PC-9 (cell line): ENCODE measurements around the gene IER3. TPM values are rescaled to one million over a fixed set of nuclear protein-coding genes. Genes with fewer than 3 reads are reported as not detected.
"Not testable (repeated sequence)": the region's sequence is repeated elsewhere in the genome, so short reads cannot be mapped to it uniquely, and the experiment has no call there.

Experiments used
- BruUV-seq: library from RNA; stranded (reverse); fragments of 400-500 nt; replicated peaks from 2 replicates; lab custom pipeline; 2021; lab: Mats Ljungman, UMichigan
- CTCF ChIA-PET: fragments of 300-600 bp; sonication (Branson Sonifier 250); formaldehyde crosslinking; loops from one replicate; lab custom pipeline; 2022; ENCODE audit warnings: antibody characterized with exemption; lab: Charles Lee
- POLR2A ChIA-PET: fragments of 300-600 bp; sonication (Branson Sonifier 250); formaldehyde crosslinking; loops from one replicate; lab custom pipeline; 2022; ENCODE audit warnings: antibody characterized with exemption; ENCODE audit not compliant: unreplicated experiment; lab: Charles Lee
- DNase-seq, 2 experiments: peaks; one replicate each; pipeline versions ENCODE4 v3.0.0 to v3.0.0-alpha.2; 2015 to 2022; ENCODE audit warnings: mixed read lengths in 1 of 2
- H2AFZ ChIP-seq: fragments of 200-600 bp; sonication (generic); 2 replicates; pipeline ENCODE4 v1.8.1; 2017; ENCODE audit warnings: antibody characterized with exemption
- H3F3A ChIP-seq: fragments of 200-600 bp; sonication (generic); 2 replicates; pipeline ENCODE4 v1.8.1; 2017; ENCODE audit warnings: antibody characterized with exemption, mild to moderate bottlenecking, low read depth; ENCODE audit not compliant: insufficient read depth
- H3K27ac ChIP-seq: fragments of 200-600 bp; sonication (generic); 2 replicates; pipeline ENCODE4 v1.6.1; 2016; ENCODE audit warnings: mixed run types
- H3K27me3 ChIP-seq: fragments of 200-600 bp; sonication (generic); 2 replicates; pipeline ENCODE4 v1.6.1; 2016; ENCODE audit warnings: low read depth, mixed run types; ENCODE audit not compliant: insufficient read depth
- H3K36me3 ChIP-seq: fragments of 200-600 bp; sonication (generic); 2 replicates; pipeline ENCODE4 v1.6.1; 2016; ENCODE audit warnings: low read depth, mixed run types
- H3K4me1 ChIP-seq: fragments of 200-600 bp; sonication (generic); replicated peaks from 2 replicates; pipeline ENCODE4 v1.6.1; 2016; ENCODE audit warnings: mixed run types; ENCODE audit not compliant: insufficient read depth
- H3K4me2 ChIP-seq: fragments of 200-600 bp; sonication (generic); 2 replicates; pipeline ENCODE4 v1.6.1; 2017; ENCODE audit warnings: mixed run types
- H3K4me3 ChIP-seq: fragments of 200-600 bp; sonication (generic); 2 replicates; pipeline ENCODE4 v1.6.1; 2016; ENCODE audit warnings: mixed run types
- H3K79me2 ChIP-seq: fragments of 200-600 bp; sonication (generic); 2 replicates; pipeline ENCODE4 v1.6.1; 2017; ENCODE audit warnings: low read depth, mixed run types
- H3K9me2 ChIP-seq: fragments of 200-600 bp; sonication (generic); 2 replicates; pipeline ENCODE4 v1.8.1; 2017; ENCODE audit warnings: mild to moderate bottlenecking; ENCODE audit not compliant: insufficient read depth
- H3K9me3 ChIP-seq: fragments of 200-600 bp; sonication (generic); 2 replicates; pipeline ENCODE4 v1.8.1; 2016; ENCODE audit warnings: low read depth; ENCODE audit not compliant: insufficient read depth
- H4K20me1 ChIP-seq: fragments of 200-600 bp; sonication (generic); 2 replicates; pipeline ENCODE4 v1.8.1; 2017; ENCODE audit not compliant: insufficient read depth
- CTCF ChIP-seq: fragments of 200-600 bp; sonication (generic); conservative IDR thresholded peaks from 2 replicates; pipeline ENCODE4 v1.6.1; 2017; ENCODE audit warnings: mixed run types, antibody characterized with exemption, mild to moderate bottlenecking, moderate library complexity
- EZH2 ChIP-seq: fragments of 200-600 bp; sonication (generic); IDR thresholded peaks from 2 replicates; pipeline ENCODE4 v1.8.0; 2017; ENCODE audit warnings: antibody characterized with exemption, low read depth
- intact Hi-C: fragments of 100-400 bp; cut with micrococcal nuclease; formaldehyde crosslinking; loops from one replicate; pipeline ENCODE4 v1.10.0; 2022; ENCODE audit not compliant: unreplicated experiment
- total RNA-seq: library from RNA; stranded (reverse); gene quantifications from 2 replicates; pipeline ENCODE4 v1.2.3, GENCODE V29; 2021

The IER3 gene
- total RNA-seq, 1 experiment from 2014 or later = 117 TPM

GRCh38 chr6:30767158-30767943, 23.0 kb upstream of the IER3 start:
- Histone ChIP-seq H3K9me2 (no peaks in the 10 kb centered on the region), H3K4me2 (peak overlapping the region; percentile 73; the same call in 1 of the 2 replicates), H3K27ac (peak overlapping the region; percentile 94), H3K4me3 (no peak overlapping the region), H3K79me2 (no peaks in the 10 kb centered on the region), H3K36me3 (no peaks in the 10 kb centered on the region), H3F3A (peaks cover 65% of the 10 kb centered on the region), H3K4me1 (peaks cover 75% of the 10 kb centered on the region), H4K20me1 (no peaks in the 10 kb centered on the region), H2AFZ (no peak overlapping the region), H3K9me3 (no peaks in the 10 kb centered on the region), H3K27me3 (no peaks in the 10 kb centered on the region)
- TF ChIP-seq CTCF (no peak), EZH2 (no peak)
- CTCF ChIA-PET = interaction anchor here (0.6 to 1.0 kb wide), 2 partner anchors 12 to 16 kb away, joined by 3 to 4 read pairs; no protein-coding TSS in a partner anchor
- POLR2A ChIA-PET = no interaction called here
- DNase-seq = no peak
- intact Hi-C loops = no loop called here
- BruUV-seq = no TSS peak

DNA sequence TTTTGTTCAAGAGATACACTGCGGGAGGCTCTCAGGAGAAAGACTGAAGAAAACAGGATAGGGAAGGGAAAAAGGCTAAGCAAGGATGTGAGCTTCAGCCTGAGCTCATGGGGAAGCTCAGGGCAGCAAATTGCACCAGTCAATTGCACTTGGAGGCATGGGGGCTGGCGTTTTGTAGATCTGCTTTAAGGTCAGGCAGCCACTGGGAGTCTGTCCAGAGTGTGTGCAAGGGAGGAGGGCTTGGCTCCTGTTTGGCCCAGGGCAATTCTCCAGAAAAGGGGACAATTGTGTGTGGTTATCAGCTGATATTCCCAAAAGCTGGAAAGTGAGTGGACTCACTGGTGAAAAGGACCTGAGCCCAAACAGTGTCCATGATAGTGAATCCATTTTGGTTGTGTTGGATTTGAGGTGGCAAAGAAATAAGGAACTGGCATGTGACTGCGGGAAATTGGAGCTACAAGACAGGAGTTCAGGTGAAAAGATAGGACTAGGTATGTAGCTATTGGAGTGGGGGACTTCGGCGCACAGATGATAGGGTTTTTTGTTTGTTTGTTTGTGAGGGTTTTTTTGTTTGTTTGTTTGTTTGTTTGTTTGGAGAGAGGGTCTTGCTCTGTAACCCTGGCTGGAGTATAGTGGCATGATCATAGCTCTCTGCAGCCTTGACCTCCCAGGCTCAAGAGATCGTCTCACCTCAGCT, 22.3 kb upstream of the IER3 start:
- no TSS peak for BruUV-seq
- Histone ChIP-seq H3K36me3 (no peaks in the 10 kb centered on the region), H3K9me3 (no peaks in the 10 kb centered on the region), H3K4me2 (no peak overlapping the region), H2AFZ (no peak overlapping the region), H3K9me2 (no peaks in the 10 kb centered on the region), H3K27me3 (no peaks in the 10 kb centered on the region), H3K4me3 (no peak overlapping the region), H3F3A (peaks cover 69% of the 10 kb centered on the region), H3K27ac (peak overlapping the region; percentile 94), H3K79me2 (no peaks in the 10 kb centered on the region), H4K20me1 (no peaks in the 10 kb centered on the region), H3K4me1 (peaks cover 75% of the 10 kb centered on the region)
- CTCF ChIA-PET = no interaction called here
- POLR2A ChIA-PET = interaction anchor here (0.6 to 0.7 kb wide), 2 partner anchors 14 to 147 kb away, joined by 4 to 9 read pairs; partner anchors contain the start of gene VARS2
- no peak for DNase-seq
- no peak for TF ChIP-seq EZH2
- TF ChIP-seq CTCF = no peak
- intact Hi-C loops = no loop called here

DNA sequence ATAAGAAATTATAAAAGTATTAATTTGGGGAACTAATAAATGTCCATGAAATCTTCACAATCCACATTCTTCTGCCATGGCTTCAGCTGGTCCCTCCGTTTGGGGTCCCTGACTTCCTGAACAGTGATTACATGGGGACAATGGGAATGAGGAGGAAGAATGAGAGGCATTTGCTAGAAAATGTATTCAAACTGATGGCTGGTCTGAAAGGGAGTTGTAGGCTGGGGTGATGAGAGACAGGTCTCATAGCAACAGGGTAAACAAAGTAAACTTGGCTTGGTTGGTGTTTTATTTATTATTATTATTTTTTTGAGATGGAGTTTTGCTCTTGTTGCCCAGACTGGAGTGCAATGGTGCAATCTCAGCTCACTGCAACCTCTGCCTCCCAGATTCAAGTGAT, 21.1 kb upstream of the IER3 start:
- H3K36me3 ChIP-seq, H3K4me2 ChIP-seq, H3K27ac ChIP-seq, H2AFZ ChIP-seq, H3K9me2 ChIP-seq, intact Hi-C loops, POLR2A ChIA-PET, BruUV-seq, H3K4me3 ChIP-seq, CTCF ChIA-PET, DNase-seq, H3K79me2 ChIP-seq, H3K27me3 ChIP-seq, H3K9me3 ChIP-seq, H4K20me1 ChIP-seq: not testable (repeated sequence)
- Histone ChIP-seq H3K4me1 (peaks cover 69% of the 10 kb centered on the region), H3F3A (peaks cover 72% of the 10 kb centered on the region)

- not testable (repeated sequence) for BruUV-seq
- CTCF ChIA-PET = interaction anchor here (1.0 kb wide), 2 partner anchors 12 to 58 kb away, joined by 3 to 5 read pairs; no protein-coding TSS in a partner anchor
These were observed 20.2 kb upstream of the IER3 start for GRCh38 chr6:30764490-30765043.

More at GRCh38 chr6:30764490-30765043, 20.2 kb upstream of the IER3 start:
- H3K79me2 ChIP-seq, H3K4me3 ChIP-seq, H3K27me3 ChIP-seq, H4K20me1 ChIP-seq, H3K9me3 ChIP-seq, H3K9me2 ChIP-seq, DNase-seq, H3K36me3 ChIP-seq, intact Hi-C loops, H2AFZ ChIP-seq: not testable (repeated sequence)
- Histone ChIP-seq H3K4me1 (peaks cover 63% of the 10 kb centered on the region), H3F3A (peaks cover 64% of the 10 kb centered on the region), H3K4me2 (peak overlapping the region; percentile 52; the same call in 1 of the 2 replicates), H3K27ac (peak overlapping the region; percentile 78)
- POLR2A ChIA-PET = interaction anchor here (0.7 to 1.6 kb wide), 5 partner anchors 12 to 120 kb away, joined by 3 to 28 read pairs (median 7); partner anchors contain the start of gene DDR1
